ENCODE data around the gene COL27A1. TPM values are rescaled to one million over a fixed set of nuclear protein-coding genes. Genes with fewer than 3 reads are reported as not detected.

The COL27A1 gene
- total RNA-seq, 1 experiment from 2014 or later, result not detected

Small RNA genes within 50 kb of the gene (small RNA-seq; reads per million reads assigned to genes)
- not detected for gene MIR455

Other genes with a start within 250 kb of the COL27A1 start
- gene AMBP, start 77.2 kb upstream of the COL27A1 start, total RNA-seq (2014; rRNA removed; shearing (Covaris generic); ENCODE audit: low replicate concordance), result not detected in 2 replicates
- gene KIF12, start 56.2 kb upstream of the COL27A1 start, total RNA-seq (2014; rRNA removed; shearing (Covaris generic); ENCODE audit: low replicate concordance), result not detected in 2 replicates
- gene ORM1, start 167.6 kb downstream of the COL27A1 start, total RNA-seq (2014; rRNA removed; shearing (Covaris generic); ENCODE audit: low replicate concordance), result not detected in 2 replicates
- not detected in 2 replicates for gene ORM2, start 174.3 kb downstream of the COL27A1 start, total RNA-seq (2014; rRNA removed; shearing (Covaris generic); ENCODE audit: low replicate concordance)
- 77.9 and 122 TPM in 2 replicates for gene AKNA, start 232.4 kb downstream of the COL27A1 start, total RNA-seq (2014; rRNA removed; shearing (Covaris generic); ENCODE audit: low replicate concordance)

Measured in Karpas-422 (cell line).